Measurements from ENCODE around the gene TGFB2. TPM values are rescaled to one million over a fixed set of nuclear protein-coding genes. Genes with fewer than 3 reads are reported as not detected.

The TGFB2 gene
- total RNA-seq, 2 donors from 2014 or later = 4.3 to 8.7 TPM

DNA sequence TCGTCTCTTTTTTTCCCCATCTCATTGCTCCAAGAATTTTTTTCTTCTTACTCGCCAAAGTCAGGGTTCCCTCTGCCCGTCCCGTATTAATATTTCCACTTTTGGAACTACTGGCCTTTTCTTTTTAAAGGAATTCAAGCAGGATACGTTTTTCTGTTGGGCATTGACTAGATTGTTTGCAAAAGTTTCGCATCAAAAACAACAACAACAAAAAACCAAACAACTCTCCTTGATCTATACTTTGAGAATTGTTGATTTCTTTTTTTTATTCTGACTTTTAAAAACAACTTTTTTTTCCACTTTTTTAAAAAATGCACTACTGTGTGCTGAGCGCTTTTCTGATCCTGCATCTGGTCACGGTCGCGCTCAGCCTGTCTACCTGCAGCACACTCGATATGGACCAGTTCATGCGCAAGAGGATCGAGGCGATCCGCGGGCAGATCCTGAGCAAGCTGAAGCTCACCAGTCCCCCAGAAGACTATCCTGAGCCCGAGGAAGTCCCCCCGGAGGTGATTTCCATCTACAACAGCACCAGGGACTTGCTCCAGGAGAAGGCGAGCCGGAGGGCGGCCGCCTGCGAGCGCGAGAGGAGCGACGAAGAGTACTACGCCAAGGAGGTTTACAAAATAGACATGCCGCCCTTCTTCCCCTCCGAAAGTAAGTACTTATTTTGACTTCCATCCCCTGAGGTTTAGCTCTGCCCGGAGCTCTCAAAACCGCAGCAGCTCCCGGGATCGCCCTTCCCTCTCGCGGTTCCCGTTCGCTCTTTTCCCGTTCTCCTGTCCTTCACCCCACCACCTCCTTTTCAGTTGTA is 1.5 kb downstream of the TGFB2 start:
- Histone ChIP-seq H3K36me3 (no peaks in the 10 kb centered on the region), H3K9me3 (no peaks in the 10 kb centered on the region), H3K4me1 (peaks cover 0 to 36% of the 10 kb centered on the region in 2 donors), H3K27me3 (no peaks in the 10 kb centered on the region), H3K27ac (peak overlapping the region; percentile 76 to 92), H3K4me3 (peak overlapping the region; percentile 63 to 71)
- TF ChIP-seq, protein P1, sequence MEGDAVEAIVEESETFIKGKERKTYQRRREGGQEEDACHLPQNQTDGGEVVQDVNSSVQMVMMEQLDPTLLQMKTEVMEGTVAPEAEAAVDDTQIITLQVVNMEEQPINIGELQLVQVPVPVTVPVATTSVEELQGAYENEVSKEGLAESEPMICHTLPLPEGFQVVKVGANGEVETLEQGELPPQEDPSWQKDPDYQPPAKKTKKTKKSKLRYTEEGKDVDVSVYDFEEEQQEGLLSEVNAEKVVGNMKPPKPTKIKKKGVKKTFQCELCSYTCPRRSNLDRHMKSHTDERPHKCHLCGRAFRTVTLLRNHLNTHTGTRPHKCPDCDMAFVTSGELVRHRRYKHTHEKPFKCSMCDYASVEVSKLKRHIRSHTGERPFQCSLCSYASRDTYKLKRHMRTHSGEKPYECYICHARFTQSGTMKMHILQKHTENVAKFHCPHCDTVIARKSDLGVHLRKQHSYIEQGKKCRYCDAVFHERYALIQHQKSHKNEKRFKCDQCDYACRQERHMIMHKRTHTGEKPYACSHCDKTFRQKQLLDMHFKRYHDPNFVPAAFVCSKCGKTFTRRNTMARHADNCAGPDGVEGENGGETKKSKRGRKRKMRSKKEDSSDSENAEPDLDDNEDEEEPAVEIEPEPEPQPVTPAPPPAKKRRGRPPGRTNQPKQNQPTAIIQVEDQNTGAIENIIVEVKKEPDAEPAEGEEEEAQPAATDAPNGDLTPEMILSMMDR (IDR thresholded peaks at IDR 0.05) = no peak
- DNase-seq (ENCODE audit: low spot score) = no peak

DNA sequence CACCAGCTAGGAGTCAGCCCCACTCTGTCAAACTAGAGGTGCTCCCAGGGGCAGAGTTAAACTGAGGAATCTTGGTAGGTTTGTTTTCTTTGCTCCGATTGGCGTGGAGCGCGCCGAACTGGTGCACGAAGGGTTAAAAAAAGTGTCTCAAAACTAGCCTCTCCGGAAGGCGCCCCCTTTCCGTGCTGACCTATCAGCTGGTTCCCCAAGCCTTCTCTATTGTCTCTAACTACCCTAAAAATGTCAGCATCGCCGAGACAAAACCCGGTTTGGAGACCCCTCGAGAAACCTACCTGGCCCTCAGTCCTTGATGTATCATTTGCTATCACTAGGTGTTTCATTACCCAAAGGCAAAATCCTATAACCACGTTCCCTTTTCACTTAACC is 2.2 kb downstream of the TGFB2 start:
- Histone ChIP-seq H3K27me3 (no peaks in the 10 kb centered on the region), H3K9me3 (no peaks in the 10 kb centered on the region), H3K4me1 (peaks cover 0 to 42% of the 10 kb centered on the region in 2 donors), H3K27ac (peak overlapping the region; percentile 76 to 92), H3K36me3 (no peaks in the 10 kb centered on the region), H3K4me3 (peak overlapping the region; percentile 63 to 71)
- TF ChIP-seq, protein P1 (IDR thresholded peaks at IDR 0.05) = no peak
- DNase-seq (ENCODE audit: low spot score) = no peak

DNA sequence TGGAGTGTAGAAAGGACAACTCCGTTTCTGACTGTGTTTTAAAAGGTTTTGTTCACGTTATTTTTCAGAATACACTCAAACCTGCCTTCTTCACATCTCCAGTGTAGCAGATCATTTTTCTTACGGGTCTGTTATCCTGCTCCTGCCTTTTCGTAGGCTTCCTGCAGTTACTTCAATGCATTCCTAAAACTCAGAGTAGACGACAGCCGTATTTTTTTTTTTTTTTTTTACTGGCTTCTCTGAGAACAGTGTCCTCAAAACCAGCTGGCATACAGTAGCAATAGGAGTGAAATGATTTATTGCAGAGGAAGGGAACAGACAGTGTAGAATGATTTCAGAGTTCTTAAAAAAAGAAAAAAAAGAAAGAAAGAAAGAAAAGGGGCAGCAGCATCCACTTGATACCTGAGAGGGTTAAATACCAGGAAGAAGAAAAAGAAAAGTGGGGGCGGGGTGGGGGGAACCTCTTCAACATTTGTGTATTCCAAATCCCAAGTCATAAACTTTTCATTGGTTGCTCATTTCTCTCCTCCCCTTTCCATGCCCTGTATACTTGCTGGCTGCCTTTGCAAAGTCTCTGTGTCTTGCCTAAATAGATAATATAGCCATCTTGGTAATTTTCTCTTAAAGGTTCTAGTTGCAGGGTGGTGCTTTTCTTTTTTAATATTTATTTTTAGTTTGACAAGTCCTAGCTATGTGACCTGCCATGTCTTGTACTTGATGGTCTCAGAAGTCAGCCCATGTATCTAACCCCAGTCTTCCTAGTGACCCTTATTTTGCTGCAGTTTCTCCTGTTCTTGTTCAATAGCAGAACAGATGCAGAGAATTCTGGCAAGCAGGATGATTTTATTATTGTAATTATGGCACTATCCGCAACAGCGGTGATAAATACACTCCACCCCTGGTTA is 2.8 kb downstream of the TGFB2 start:
- Histone ChIP-seq H3K27ac (peak overlapping the region; percentile 76 to 92), H3K36me3 (no peaks in the 10 kb centered on the region), H3K4me1 (peaks cover 0 to 42% of the 10 kb centered on the region in 2 donors), H3K4me3 (peak overlapping the region; percentile 63 to 71), H3K9me3 (no peaks in the 10 kb centered on the region), H3K27me3 (no peaks in the 10 kb centered on the region)
- TF ChIP-seq, protein P1 (IDR thresholded peaks at IDR 0.05) = no peak
- DNase-seq (ENCODE audit: low spot score) = no peak

DNA sequence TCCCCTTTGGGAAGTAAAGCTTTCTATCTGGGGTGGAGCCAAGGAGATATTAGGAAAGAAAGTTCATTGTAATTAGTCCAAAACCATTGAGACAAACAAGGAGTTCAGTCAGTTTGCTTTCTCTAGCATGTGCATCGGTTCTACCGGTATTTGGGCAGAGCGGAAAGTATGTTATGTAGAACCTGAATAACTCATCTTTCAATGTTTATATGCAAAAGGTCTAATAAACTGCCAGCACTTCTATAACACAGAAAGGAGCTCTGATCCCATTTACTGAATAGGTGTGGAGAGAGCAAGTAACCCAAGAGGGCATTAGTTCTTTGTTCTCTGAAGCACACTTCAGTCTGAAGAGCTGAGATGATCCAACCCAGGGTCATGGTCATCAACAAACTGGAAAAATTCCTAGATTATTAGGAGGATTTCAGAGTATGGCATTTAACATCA is 3.5 kb downstream of the TGFB2 start:
- H3K4me1 ChIP-seq = peaks cover 0 to 42% of the 10 kb centered on the region in 2 donors
- H3K27me3 ChIP-seq = no peaks in the 10 kb centered on the region
- H3K9me3 ChIP-seq = no peaks in the 10 kb centered on the region
- H3K27ac ChIP-seq = peak overlapping the region; percentile 76 to 92
- no peaks in the 10 kb centered on the region for H3K36me3 ChIP-seq
- no peak for DNase-seq (ENCODE audit: low spot score)
- TF ChIP-seq, protein P1 (IDR thresholded peaks at IDR 0.05) = no peak
- H3K4me3 ChIP-seq = peak overlapping the region; percentile 63 to 71

DNA sequence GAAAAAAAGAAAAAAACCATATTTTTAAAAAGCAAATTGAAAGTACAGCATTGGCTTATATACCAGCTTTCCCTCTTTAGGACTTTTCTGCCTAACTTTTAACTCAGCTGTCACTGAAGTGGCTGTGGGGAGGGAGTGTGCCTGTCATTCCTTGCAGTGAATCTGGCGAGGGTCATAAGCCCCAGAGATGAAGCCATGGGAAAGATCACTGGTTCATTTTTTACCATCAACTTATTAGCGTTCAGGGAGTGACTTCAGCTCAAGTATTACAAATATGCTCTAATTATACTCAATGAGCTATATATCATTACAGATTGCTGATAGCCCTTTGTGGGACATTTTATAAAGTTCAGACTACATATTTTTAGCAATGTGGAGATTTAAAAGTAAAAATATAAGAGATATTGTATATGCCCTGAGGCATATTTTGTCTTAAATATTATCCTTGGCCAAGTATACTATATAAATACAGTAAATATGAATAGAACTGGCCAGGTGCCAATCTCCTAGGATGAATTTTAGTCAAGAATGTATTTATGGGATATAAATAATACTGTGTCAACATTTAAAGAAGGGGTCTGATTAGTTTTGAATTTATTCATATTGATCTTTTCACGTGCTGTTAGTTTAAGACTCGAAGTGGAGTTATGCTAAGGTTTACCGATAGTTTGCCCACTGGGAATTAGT is 4.4 kb downstream of the TGFB2 start:
- Histone ChIP-seq H3K9me3 (no peaks in the 10 kb centered on the region), H3K4me1 (peaks cover 0 to 42% of the 10 kb centered on the region in 2 donors), H3K27me3 (no peaks in the 10 kb centered on the region), H3K4me3 (peak overlapping the region in 1 of 2 donors; percentile 71), H3K27ac (peak overlapping the region; percentile 76 to 92), H3K36me3 (no peaks in the 10 kb centered on the region)
- DNase-seq (ENCODE audit: low spot score) = no peak
- TF ChIP-seq, protein P1 (IDR thresholded peaks at IDR 0.05) = no peak

Data from right atrium auricular region (tissue), 2 donors.